GM11168 (cell line): ENCODE results near the gene DNAJC13.
"Not testable (repeated sequence)": the region's sequence is repeated elsewhere in the genome, so short reads cannot be mapped to it uniquely, and the experiment has no call there.

ENCODE experiments used
- in situ Hi-C: fragments of 300-500 bp; cut with MboI; formaldehyde crosslinking; loops from one replicate; pipeline ENCODE4 v1.12.0; 2022; ENCODE audit warnings: low sequenced_read_pairs; ENCODE audit not compliant: unreplicated experiment

DNAJC13 gene

DNA sequence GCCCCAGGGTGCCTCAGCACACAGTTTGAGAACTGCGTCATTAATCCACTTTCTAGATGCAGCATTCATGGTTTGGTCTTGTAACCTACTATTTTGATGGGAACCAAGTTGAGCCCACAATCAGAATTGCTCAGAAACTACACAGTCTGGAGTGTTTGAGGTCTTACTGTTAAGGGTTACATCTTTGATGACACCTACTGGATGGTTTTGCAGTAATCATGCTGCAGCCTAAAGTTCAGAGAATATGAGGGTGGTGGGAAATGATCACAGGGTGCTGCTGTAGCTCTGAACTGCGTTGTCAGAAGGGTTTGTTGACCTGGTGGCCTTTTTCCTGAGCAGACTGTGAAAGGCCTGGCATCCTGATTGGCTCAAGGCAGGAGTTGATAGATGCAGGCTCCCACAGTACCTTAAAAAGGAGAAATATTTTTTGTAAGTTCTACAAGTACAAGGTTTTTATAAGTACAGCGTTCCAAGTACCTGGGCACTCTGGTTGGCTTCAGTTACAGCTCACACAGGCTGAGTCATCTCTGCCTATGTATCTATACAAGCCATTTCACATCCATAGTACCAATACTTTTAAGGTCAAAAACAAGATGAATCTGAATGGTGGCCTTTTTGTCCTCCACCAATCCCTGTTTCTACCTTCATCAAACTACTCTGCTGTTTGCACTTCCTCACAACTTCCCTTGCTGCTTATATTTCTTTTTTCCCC lies 119.3 kb downstream of the DNAJC13 start:
- in situ Hi-C loops: loop anchor here (5.0 kb wide), 1 partner anchor 111 kb away; no protein-coding TSS in a partner anchor

DNA sequence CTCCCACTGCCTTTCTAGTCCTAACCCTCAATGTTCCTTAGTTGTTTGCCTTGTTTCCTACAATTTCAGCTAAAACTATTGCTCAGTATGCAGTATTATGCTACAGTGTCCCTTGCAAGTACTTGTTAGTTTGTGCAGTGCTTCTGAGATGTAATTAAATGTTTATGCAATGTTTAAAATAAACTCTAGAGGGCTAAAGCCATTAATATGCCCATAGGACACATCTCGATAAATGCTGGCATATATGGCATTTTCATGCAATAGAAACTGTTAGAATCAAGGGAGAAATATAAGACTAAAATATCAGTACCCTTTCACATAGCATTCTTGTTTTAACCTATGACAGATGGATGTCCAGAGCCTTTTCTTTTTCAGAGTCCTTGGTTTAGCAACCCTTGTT lies 120.0 kb downstream of the DNAJC13 start:
- in situ Hi-C loops: loop anchor here (5.0 kb wide), 1 partner anchor 110 kb away; no protein-coding TSS in a partner anchor

DNA sequence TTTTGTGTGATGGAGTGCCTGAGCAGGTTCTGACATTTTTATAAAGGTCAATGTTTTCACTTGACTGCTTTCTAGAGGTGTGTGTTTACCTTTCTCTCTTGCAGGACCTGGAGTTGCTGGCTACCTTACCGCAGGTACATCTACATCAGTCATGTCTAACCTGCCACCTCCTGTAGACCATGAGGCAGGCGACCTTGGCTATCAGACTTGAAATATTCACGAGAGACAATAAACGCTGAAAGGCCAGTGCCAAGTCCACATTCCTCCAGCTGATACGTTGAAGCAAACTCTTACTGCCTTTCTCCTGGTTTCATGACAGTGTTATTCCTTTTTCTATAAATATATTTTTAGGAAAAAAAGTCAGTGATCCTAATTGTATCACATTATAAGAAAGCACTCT lies 120.8 kb downstream of the DNAJC13 start:
- in situ Hi-C loops: loop anchor here (5.0 kb wide), 1 partner anchor 109 kb away; no protein-coding TSS in a partner anchor

DNA sequence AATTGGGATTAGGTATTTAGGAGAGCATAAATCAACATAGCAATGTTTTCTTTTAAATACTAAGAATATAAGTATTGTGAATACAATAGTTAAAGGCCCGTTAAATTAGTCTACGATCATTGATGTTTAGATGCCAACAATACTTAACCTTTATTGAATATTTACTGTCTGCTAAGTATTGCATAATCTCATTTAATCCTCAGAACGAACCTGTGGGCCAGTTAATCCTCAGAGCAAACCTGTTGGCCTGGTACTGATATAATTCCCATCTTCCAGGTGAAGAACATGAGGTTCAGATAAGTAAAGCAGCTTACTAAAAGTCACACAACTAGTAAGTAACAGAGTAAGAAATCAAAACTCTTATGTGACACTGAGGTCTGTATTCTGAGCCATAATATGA lies 122.4 kb downstream of the DNAJC13 start:
- in situ Hi-C loops: loop anchor here (5.0 kb wide), 1 partner anchor 108 kb away; no protein-coding TSS in a partner anchor

DNA sequence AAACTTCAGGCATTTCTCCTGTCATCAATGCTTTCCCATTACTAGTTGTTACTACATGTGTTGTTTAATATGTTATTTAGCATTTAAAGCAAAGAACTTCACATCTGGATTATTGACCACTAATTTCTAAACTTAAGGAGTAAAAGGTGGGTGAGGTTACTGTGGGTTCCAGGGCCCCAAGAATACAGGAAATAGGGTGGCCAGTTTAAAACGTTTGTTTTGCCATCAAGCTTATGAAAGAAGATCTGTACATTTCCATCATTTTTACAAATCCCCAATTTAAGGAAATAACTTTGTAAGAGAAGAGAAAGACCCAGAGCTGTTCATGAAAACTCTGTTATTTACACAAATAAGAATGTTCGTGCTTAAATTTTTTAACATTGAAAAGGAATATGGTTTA lies 125.3 kb downstream of the DNAJC13 start:
- in situ Hi-C loops: no loop called here

DNA sequence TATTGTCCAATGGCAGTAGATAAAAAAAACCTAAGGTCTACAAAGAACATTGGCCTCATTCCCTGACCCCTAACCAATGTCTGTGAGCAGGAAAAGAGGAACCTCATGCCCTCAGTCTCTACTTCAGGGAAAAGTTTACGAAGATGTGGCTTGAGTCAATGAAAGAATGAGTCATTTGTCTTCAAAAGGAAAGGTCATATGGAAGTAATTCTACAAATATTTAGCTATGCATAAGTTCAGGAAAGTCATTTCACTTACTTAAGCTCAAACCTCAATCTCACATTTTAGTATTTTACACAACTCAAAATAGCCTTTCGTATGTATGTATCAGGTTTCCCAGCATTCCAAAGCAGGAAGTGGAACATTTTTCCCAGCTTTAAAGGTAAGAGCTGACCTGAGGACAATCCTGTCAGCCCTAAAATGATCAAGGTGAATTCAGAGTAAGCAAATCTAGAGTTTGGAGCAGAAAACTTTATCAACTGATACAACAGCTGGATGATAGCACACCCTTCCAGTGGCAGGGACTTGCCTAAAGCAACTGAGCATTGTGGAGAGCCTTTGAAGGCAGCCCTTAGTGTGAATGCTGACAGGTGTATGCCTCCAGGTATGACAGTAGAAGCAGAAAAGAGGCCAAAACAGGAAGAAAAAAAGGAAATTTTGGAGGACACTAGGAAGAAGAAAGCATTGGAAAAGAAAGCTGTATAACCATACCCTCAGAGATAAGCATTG lies 125.9 kb downstream of the DNAJC13 start:
- in situ Hi-C loops: no loop called here

DNA sequence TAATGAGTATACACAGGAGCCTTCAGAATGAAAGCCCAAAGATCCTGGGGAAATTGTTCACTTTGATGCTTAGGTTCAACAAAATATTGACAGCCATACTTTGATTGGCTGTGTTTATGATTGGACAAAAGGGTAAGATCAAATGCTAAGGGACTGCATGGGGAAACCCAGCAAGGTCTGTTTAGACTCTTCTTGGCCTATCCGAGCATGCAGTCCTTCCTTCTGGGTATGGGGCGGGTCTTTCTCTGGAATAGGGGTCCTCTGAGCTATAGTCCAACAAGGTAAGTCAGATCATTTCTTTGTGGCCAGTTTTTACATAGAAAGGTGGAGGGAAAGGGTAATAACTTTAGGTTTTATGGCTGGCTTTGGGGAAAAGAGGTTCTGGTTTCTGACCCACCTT lies 126.8 kb downstream of the DNAJC13 start:
- in situ Hi-C loops: no loop called here

DNA sequence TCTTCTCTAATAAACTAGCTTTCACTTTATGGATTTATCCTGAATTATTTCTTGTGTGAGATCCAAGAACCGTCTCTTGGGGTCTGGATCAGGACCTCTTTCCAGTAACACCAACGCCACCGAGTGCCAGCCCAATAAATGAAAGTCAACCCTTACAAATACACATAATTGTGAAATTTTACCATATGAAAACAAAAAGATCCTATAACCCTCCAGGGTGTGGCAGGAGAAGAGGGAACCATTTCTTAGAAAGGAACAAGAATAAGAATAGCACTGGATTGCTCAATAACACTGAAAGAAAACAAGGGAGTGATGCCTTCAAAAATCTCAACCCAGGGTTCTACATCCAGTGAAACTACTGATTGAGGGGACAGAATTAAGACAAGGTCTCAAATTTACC lies 128.2 kb downstream of the DNAJC13 start:
- in situ Hi-C loops: no loop called here

DNA sequence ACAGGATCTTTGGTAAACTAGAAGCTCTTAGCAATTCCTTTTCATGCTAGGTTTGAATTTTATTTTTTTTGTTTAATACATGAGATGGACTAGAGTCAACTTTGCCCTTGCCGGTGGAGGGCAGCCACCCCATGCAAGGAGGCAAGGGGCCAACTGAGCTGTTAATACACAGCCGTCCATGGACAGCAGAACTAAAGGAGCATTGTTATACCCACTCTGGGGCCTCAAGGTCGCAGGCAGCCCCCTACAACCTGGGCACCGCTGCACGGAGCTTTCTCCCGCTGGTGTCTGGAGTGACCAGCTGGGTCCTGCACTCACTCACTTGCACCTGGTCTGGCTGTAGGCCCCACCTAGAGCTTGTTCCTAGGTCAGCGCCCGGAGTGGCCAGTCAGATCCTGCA lies 131.9 kb downstream of the DNAJC13 start:
- in situ Hi-C loops: no loop called here

DNA sequence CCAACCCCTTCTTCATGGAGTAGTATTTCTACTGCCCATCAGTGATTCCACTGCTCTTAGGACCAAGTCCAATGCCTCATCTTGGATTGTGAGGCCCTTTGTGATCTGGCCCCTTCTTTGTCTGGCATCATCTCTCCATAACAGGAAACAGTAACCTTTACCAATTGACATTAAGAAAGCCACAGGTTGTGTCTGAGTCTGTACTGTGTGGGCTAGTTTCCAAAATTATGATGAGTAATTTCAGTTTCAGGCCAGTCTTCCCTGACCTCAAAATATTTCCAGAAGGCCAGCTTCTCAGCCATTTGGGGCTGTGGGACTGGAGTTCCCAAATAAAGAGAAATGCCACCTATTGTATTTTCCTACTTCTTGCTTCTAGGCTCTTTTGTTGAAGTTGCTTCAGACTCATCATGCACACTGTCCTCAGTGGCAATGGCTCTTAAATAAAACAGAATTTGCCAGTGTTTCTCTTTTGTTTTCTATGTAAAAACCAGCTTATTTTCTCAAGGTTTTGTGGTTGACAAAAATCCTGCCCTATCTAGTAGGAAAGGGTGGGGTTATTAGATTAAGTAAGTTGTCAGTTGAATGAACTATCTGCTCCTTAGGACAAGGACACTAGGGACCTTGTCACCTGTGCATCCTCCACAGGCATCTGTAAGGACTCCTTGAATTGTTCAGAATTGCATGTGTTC lies 132.7 kb downstream of the DNAJC13 start:
- in situ Hi-C loops: no loop called here

DNA sequence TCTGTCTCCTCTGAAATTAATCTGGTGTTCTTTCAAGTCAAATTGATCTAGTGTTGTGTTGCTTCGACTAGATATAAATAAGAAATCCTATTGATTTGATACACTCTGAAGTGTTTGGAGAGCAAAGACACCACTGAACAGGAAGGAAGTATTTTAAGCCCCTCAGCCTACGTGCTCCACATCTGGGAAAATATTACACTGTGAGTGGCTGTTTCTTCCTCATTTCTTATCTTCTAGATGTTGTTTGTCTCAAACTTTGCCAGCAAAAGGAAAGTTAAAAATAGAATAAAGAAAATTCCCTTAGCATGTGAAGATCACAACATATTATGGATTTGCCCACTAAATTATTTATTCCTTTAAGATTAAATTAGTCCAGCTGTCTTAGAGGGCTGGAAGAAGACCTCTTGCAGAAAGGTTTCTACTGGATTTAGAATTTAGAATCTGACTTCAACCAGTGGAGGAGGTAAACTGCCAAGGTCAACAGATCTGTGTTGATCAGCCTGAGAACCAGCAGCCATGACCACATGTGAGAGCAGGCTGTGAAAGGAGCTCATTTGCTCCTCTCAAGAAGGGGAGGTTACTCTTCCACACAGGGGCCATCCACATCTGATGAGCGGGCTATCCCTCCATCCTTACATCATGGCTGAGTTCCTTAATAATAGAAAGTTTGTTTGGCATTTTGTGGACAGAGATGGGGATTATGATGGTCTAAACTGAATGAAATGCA lies 133.4 kb downstream of the DNAJC13 start:
- in situ Hi-C loops: no loop called here

DNA sequence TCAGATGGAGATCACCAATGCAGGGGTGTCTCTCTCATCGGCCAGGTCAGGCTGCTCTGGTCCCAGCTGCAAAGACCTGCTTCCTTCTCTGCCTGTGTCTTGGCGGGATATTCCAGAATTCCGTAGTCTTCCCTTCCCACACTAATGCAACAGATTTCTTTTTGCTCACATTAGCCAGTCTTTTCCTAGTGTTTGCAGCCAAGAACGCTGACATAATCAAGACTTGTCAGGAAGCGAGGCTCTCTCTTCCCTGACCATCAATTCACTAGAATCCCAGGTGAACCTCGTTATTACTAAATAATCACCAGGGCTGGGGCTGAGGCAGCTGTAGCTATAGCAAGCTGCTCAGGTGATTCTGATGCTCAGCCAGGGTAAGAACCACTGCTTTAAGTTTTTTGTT lies 136.5 kb downstream of the DNAJC13 start:
- in situ Hi-C loops: no loop called here

DNA sequence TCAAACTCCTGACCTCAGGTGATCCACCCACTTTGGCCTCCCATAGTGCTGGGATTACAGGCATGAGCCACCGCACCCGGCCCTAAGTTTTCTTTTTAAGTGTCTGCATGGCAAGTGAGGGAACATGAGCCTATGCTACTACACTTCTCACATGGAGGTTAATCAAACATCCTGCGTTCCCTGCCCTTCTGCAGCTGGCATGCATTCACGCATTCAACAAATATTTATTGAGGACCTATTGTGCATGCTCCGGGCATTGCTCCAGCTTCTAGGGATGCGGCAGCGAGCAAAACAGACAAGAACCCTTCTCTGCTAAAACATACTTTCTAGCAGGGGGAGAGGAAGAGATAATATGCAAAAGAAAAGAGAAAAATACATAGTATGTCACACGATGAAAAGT lies 137.1 kb downstream of the DNAJC13 start:
- in situ Hi-C loops: no loop called here

DNA sequence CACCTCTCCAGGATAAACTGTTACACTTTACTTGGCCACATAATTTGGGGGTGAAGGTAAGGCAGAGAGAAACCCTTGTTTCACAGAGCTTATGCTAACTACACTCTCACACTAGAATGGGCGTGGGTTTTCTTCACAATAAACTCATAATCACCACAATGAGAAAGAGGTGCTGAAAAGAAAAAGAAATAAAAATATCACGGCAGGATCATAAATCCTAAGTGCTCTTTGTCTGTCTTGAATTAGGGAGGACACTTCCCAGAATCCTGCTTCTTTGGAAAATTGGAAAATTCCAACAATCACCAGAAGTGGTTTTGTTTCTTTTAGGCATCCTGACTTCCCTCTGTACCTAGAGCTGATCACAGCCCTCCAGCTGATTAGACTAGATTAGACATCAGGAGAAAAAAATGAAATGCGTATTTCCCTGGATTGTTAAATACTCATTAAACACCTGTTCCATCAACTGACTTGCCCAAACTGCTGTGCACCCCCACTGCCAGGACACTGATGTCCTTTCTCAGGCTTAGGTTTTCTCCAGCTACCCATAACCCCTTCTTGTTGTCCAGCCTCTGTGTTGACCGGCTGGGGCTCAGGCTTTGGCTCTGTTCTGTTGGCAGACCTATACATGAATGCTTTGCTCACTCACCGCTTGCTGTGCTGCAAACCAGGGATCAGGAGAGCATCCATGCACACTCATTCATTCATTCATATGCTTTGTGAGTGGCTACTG lies 138.2 kb downstream of the DNAJC13 start:
- in situ Hi-C loops: no loop called here

DNA sequence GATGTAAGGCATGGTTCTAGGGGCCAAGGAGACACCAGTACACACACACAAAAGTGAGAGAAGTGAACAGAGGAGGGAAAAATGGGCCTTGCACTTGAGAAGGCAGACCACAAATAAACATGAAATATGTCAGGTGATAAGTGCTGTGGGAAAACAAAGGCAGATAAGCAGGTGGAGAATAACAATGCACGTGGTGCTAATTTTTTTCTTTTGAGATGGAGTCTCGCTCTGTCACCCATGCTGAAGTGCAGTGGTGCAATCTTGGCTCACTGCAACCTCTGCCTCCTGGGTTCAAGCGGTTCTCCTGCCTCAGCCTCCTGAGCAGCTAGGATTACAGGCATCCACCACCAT lies 138.7 kb downstream of the DNAJC13 start:
- in situ Hi-C loops: not testable (repeated sequence)

DNA sequence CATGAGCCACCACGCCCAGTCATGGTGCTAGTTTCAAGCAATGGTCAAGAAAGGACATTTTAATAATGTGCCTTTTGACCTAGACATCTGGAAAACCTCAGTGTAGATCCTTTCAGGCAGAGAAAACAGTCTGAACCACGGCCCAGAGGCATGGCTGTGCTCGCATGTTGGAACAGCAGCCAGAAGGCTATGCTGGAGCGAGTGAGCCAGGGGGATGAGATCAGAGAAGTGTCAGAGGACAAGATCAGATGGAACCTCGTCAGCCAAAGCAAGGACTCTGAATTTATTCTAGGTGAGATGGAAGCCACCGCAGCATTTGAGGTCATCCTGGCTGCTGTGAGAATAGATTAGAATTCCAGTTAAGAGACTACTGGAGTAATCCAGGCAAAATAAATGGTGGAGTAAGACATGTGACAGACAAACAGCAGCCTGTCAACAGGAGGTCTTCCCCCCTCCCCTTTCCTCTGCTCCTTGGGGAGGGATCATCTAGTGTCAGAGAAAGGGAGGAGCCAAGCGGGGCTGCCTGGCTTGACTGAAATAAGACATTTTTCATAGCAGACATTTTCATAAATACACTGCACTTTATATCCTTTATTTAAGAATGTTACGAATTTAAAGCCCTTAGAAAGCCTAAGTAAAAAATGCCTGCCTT lies 139.3 kb downstream of the DNAJC13 start:
- in situ Hi-C loops: no loop called here

DNA sequence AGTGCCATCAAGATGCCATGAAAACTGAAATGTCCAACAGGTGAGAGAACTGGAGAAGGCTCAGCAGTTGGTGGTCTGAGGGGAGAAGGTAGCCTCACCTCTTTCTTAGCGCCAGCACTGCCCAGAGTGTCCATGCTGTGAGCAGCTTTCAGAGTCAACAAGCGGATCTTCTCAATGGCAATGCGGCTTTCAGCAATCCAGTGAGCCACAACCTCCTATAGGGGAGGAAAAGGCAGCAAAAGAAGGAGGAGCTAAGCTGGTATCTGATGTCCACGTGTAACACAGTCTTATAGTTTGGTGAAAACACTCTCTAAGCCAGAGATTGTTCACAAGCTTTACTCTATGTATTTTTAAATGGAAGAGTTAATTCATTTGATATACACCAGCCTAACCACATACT lies 143.7 kb downstream of the DNAJC13 start:
- in situ Hi-C loops: no loop called here

DNA sequence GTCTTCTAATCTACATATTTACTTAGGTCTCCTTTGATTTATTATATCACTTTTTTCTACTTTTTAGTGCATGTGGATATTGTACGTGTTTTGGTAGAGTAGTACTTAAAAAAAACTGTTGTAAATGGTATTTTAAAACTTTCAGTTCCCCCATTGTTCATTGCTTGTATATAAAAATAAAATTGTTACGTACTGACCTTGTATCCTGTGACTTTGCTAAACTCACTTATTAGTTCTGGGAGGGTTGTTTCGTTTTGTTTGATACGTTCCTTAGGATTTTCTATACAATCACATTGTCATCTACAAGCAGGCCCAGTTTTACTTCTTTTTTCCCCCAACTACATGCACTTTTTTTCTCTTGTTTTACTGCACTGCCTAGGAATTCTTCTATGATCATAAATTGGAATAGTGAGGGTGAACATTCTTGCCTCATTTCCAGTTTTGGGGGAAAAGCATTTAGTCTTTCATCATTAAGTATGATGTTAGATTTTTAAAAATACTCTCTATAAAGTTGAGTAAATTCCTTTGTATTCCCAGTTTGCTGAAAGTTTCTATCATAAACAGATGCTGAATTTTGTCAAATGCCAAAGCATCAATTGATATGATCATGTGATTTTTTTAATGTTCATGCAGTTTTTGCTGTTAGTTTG lies 146.2 kb downstream of the DNAJC13 start:
- in situ Hi-C loops: no loop called here

DNA sequence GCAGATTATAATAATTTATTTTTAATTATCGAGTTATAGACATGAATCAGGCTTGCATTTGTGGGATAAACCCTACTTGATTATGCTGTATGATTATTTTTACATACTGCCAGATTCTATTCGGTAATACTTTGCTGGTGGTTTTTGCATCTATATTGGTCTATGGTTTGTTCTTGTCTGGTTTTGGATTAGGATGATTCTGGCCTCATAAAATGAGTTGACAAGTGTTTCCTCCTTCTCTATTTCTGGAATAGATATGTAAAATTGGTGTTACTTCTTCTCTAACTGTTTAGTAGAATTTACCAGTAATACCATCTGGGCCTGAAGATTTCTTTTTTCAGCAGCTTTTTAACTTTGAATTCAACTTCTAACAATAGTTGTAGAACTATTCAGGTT lies 146.8 kb downstream of the DNAJC13 start:
- in situ Hi-C loops: no loop called here
